OCI-LY7 (cell line): ENCODE data around the gene DLGAP4.

Source experiments
- CTCF ChIP-seq: fragments of 200-600 bp; sonication (generic); conservative IDR thresholded peaks from 2 replicates; pipeline ENCODE4 v1.5.1; 2014; ENCODE audit warnings: mild to moderate bottlenecking, antibody characterized with exemption, low read length, moderate library complexity, mixed read lengths
- EZH2phosphoT487 ChIP-seq: fragments of 200-600 bp; sonication (generic); IDR thresholded peaks from 2 replicates; pipeline ENCODE4 v1.6.1; 2018; ENCODE audit warnings: low read depth, borderline replicate concordance, mild to moderate bottlenecking, mixed run types, antibody characterized with exemption, low read length, moderate library complexity, mixed read lengths

- TF ChIP-seq CTCF (no peak), EZH2phosphoT487 (no peak)
Observed at GRCh38 chr20:36460648-36461599, 154.8 kb downstream of the DLGAP4 start.
